Measurements from ENCODE around the gene LEKR1.
"Not testable (repeated sequence)": the region's sequence is repeated elsewhere in the genome, so short reads cannot be mapped to it uniquely, and the experiment has no call there.

Gene LEKR1

GRCh38 chr3:156910831-156911230, 84.7 kb downstream of the LEKR1 start:
- not testable (repeated sequence) for DNase-seq

DNA sequence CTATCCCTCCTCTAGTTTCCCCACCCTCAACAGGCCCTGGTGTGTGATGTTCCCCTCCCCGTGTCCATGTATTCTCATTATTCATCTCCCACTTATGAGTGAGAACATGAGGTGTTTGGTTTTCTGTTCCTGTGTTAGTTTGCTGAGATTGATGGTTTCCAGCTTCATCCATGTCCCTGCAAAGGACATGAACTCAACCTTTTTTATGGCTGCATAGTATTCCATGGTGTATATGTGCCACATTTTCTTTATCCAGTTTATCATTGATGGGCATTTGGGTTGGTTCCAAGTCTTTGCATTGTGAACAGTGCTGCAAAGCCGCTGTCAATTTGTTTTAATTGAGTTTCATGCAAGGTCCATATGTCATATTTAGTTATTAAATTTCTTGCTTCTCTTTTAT, 88.1 kb downstream of the LEKR1 start:
- not testable (repeated sequence) for DNase-seq

DNA sequence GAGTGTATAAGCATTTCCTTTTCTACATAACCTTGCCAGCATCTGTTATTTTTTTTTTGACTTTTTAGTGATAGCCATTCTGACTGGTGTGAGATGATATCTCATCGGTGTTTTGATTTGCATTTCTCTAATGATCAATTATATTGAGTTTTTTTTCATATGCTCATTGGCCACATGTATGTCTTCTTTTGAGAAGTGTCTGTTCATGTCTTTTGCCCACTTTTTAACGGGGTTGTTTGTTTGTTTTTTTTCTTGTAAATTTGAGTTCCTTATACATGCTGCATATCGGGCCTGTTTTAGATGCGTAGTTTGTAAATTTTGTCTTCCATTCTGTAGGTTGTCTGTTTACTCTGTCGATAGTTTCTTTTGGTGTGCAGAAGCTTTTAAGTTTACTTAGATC, 89.2 kb downstream of the LEKR1 start:
- DNase-seq = no peak

- no peak for DNase-seq
These were observed 92.6 kb downstream of the LEKR1 start for GRCh38 chr3:156918746-156919145.

DNA sequence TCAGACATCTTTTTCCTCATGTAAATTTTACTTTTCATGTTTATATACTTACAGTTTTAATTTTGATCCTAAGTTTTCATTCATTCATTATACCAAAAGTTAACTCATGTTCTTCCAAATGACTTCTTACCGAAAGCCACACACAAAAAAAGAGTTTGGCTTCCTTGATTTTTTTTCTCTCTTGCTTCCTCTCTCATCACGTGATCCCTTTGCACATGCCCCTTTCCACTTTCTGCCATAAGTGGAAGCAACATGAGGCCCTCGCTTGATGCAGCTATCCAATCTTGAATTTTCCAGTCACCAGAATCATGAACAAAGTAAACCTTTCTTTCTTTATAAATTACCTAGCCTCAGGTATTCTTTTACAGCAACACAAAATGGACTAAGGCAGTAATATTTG, 93.7 kb downstream of the LEKR1 start:
- DNase-seq = no peak

DNA sequence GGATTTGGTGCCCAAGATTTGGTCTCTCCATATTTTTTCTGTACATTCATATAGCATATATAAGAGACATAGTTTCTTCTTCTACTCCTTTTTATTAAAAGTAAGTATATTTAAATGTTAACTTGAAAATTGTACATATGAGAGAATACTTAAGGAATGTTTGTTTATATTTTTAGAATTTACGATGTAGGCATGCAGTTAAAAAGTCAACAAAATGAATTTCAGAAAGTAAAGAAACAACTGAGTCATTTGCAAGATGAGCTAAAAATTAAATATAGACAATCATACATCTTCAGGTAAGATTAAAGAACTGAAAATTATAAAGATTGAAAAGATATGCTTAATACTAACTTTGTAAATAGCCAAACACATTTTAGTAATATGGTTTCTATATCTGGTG, 94.2 kb downstream of the LEKR1 start:
- no peak for DNase-seq

DNA sequence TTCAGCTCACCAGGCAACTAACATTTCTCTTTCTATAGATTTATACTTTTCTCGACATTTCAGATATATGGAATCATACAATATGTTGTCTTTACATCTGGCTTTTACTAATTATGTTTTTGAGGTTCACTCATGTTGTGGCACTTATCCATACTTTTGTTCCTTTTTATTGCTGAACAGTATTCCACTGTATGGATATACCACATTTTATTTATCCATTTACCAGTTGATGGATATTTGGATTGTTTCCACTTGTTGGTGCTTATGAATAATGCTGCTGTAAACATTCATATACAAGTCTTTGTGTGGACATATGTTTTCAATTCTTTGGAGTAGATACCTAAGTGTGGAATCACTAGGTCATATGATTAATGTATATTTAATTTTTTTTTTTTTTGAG, 97.2 kb downstream of the LEKR1 start:
- DNase-seq = no peak

GRCh38 chr3:156938724-156939123, 112.6 kb downstream of the LEKR1 start:
- DNase-seq = no peak

DNA sequence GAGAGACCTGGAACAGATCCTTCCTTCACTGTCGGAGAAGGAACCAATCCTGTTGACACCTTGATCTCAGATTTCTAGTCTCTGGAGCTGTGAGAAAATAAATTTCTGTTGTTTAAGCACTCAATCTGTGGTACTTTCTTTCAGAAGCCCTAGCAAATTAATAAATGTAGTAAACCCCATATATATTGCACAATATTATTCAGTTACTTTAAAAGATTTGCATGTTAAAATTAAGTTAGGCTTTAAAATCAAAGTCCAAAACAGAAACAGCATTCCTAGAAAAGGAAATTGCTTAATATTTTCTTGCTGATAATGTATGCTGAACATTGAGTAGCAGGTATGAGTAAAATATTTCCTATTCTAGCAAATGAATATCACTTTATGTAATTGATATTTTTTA, 113.2 kb downstream of the LEKR1 start:
- DNase-seq = no peak

- no peak for DNase-seq
These were observed 115.2 kb downstream of the LEKR1 start for GRCh38 chr3:156941311-156941710.

DNA sequence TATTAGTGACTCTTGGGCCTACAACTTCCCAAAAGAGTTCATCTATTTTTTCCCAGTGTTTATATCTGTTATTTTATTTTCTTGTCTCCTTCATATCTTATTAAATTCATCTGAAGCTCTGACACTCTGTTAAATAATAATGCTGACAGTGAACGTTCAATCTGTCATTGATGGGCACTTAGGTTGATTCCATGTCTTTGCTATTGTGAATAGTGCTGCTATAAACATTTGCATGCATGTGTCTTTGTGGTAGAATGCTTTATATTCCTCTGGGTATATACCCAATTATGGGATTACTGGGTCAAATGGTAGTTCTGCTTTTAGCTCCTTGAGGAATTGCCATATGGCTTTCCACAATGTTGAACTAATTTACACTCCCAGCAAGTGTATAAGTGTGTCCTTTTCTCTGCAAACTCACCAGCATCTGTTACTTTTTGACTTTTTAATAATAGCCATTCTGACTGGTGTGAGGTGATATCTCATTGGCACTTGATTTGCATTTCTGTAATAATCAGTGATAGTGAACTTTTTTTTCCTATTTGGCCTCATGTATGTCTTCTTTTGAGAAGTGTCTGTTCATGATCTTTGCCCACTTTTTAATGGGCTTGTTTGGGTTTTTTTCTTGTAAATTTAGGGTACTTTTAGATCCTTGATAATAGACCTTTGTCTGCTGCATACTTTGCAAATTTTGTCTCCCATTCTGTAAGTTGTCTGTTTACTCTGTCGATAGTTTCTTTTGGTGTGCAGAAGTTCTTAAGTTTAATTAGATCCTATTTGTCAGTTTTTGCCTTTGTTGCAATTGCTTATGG, 122.5 kb downstream of the LEKR1 start:
- DNase-seq = no peak

GRCh38 chr3:156952011-156952410, 125.9 kb downstream of the LEKR1 start:
- DNase-seq = no peak

DNA sequence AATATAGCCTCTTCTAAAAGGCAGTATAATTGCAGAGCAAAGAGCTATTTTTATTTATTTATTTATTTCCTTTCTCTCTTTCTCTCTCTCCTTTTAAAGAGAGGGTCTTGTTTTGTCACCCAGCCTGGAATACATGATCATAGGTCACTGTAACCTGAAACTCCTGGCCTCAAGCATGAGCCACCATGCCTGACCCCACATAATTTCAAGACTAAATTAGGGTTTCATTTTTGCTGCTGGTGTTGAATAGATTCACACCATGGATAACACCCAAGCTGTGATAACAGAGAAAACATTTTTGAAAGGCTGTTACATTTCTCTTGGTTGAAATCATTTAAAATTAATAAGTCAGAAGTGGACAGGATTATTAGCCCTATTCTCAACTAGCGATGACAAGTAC, 131.6 kb downstream of the LEKR1 start:
- no peak for DNase-seq

DNA sequence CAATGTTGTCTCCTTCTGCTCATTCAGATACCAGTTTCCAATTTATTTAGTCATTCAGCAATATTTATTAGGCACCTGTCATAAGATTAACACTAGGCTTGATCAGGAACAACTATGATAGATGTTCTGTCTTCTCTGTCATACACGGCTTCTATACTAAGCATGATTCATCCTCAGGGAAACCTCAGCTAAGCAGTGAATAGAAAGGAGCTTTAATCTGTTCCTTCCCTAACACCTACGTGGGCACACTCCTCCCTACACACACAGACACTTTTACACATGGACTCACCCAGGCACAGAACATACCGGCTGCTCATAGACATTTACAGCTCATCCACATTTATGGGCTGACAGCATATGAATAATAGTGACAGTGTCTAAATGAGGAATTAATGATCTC, 136.9 kb downstream of the LEKR1 start:
- DNase-seq = no peak

DNA sequence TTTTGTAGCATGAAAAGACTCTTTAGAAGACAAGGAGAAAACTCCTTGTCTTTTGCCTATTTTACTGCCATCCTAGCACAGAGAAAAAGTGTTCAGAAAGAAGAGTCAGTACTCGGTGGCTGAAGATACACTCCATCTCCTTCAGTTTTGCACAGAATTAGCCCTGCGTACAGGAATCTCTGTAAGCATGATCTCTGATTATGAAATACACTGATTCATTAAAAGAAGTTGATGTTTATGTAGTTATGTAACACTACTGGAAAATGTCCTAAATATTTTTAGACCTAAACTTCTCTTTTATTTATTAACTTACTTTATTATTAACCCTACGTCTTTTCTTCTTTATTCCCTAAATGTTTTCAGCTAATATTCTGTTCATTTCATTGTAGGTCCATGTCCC, 138.4 kb downstream of the LEKR1 start:
- no peak for DNase-seq

GRCh38 chr3:156966349-156966748, 140.2 kb downstream of the LEKR1 start:
- not testable (repeated sequence) for DNase-seq

GRCh38 chr3:156973954-156974353, 147.8 kb downstream of the LEKR1 start:
- no peak for DNase-seq

- DNase-seq = no peak
These were observed 148.8 kb downstream of the LEKR1 start for GRCh38 chr3:156974931-156975330.

DNA sequence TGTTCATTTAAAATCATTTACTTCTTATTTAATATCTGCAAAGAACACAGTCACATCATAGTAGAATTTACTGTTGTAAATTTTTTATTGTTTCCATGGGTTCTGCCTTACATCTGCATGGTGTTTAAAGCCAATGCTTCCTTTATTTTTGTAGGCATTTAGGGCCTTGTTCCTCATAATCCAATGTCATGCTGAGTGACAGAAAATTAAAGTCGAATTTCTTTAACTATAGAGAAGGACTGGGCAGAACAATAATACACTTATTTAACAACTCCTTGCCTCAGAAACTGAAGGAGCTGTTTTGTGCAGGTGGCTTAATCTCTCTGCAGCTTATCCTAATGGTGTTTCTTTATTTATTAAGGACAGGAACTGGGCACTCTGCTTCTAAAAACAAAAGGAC, 149.6 kb downstream of the LEKR1 start:
- no peak for DNase-seq

- DNase-seq = no peak
These were observed 150.8 kb downstream of the LEKR1 start for GRCh38 chr3:156976933-156977332.

DNA sequence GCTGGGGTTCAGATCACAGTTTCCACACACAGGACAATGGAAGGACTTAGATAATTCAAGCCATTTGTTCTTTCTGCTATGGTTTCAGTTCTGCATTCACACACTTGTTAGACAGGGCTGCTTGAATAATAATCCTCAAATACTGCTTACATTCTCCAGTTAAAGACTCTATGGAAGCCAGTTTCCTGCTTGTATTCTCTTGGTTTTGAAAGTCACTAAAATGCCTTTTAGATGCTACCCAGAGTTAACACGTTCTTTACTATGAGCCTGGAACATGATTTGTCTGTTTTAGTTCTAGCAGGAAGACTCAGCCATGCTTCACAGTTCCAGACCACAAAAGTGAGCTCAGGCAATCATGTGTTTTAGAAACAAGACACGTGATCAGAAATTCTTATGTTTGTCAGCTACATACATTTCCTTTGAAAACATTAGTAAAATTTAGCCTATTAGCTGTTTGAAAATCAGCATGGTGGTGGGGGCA, 152.4 kb downstream of the LEKR1 start:
- DNase-seq = no peak

DNA sequence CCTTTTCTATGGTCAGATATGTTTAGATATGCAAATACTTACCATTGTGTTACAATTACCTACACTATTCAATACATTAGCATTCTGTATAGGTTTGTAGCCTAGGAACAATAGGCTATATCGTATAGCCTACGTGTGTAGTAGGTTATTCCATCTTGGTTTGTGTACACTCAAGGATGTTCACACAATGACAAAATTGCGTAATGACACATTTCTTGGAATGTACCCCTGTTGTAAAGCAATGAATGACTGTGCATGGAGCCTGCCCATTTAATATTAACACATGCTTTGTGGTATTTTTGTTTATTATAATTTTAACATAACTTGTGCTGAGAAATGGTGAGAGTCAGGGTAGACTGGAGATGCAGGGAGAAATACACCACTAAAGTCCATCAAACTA, 154.9 kb downstream of the LEKR1 start:
- no peak for DNase-seq

- no peak for DNase-seq
These were observed 157.4 kb downstream of the LEKR1 start for GRCh38 chr3:156983559-156983958.

GRCh38 chr3:156985711-156986110, 159.6 kb downstream of the LEKR1 start:
- DNase-seq = no peak

GRCh38 chr3:156987946-156988345, 161.8 kb downstream of the LEKR1 start:
- DNase-seq = no peak

All from NCI-H1105 (cell line).